Calu3 (cell line): ENCODE measurements around the gene SLC17A7. TPM values are rescaled to one million over a fixed set of nuclear protein-coding genes. Genes with fewer than 3 reads are reported as not detected.

ENCODE experiments used
- BruUV-seq: library from RNA; stranded (reverse); fragments of 400-500 nt; replicated peaks from 2 replicates; lab custom pipeline; 2021; lab: Mats Ljungman, UMichigan
- CTCF ChIA-PET: fragments of 300-600 bp; sonication (Branson Sonifier 250); formaldehyde crosslinking; loops from one replicate; lab custom pipeline; 2022; ENCODE audit warnings: antibody characterized with exemption; lab: Charles Lee
- DNase-seq: peaks from one replicate; pipeline ENCODE4 v3.0.0; 2022
- H3K27ac Mint-ChIP-seq: one replicate; pipeline ENCODE4 v1.8.0; 2022; ENCODE audit warnings: mixed read lengths; ENCODE audit not compliant: unreplicated experiment
- H3K27me3 Mint-ChIP-seq: one replicate; pipeline ENCODE4 v1.8.0; 2022; ENCODE audit warnings: mixed read lengths; ENCODE audit not compliant: unreplicated experiment
- H3K36me3 Mint-ChIP-seq: one replicate; pipeline ENCODE4 v1.8.0; 2022; ENCODE audit warnings: mild to moderate bottlenecking, moderate library complexity, mixed read lengths; ENCODE audit not compliant: insufficient read depth, unreplicated experiment
- H3K4me1 Mint-ChIP-seq: one replicate; pipeline ENCODE4 v1.8.0; 2022; ENCODE audit warnings: mild to moderate bottlenecking, low read depth, mixed read lengths; ENCODE audit not compliant: unreplicated experiment
- H3K4me3 Mint-ChIP-seq: one replicate; pipeline ENCODE4 v1.8.0; 2022; ENCODE audit warnings: mild to moderate bottlenecking, low read depth, moderate library complexity, mixed read lengths; ENCODE audit not compliant: unreplicated experiment
- H3K9me3 Mint-ChIP-seq: one replicate; pipeline ENCODE4 v1.8.0; 2022; ENCODE audit warnings: low read depth, mixed read lengths; ENCODE audit not compliant: unreplicated experiment
- CTCF ChIP-seq: fragments of 200-600 bp; IDR thresholded peaks from one replicate; pipeline ENCODE4 v1.8.0; 2022; ENCODE audit warnings: antibody characterized with exemption; ENCODE audit not compliant: unreplicated experiment
- intact Hi-C: fragments of 100-400 bp; cut with micrococcal nuclease; formaldehyde crosslinking; loops from one replicate; pipeline ENCODE4 v1.10.0; 2022; ENCODE audit not compliant: unreplicated experiment
- total RNA-seq: library from RNA; stranded (reverse); gene quantifications from 2 replicates; pipeline ENCODE4 v1.2.3, GENCODE V29; 2022

SLC17A7 gene
- total RNA-seq, 1 experiment from 2014 or later = not detected

GRCh38 chr19:49472936-49473335 is 31.6 kb upstream of the SLC17A7 start:
- H3K9me3 Mint-ChIP-seq = no peaks in the 10 kb centered on the region
- intact Hi-C loops = no loop called here
- peaks cover 27% of the 10 kb centered on the region for H3K27me3 Mint-ChIP-seq
- no peak for TF ChIP-seq CTCF
- H3K27ac Mint-ChIP-seq = no peak overlapping the region
- H3K4me3 Mint-ChIP-seq = no peak overlapping the region
- CTCF ChIA-PET = interaction anchor here (0.6 to 1.3 kb wide), 2 partner anchors 18 to 874 kb away, joined by 3 to 5 read pairs; no protein-coding TSS in a partner anchor
- H3K4me1 Mint-ChIP-seq = peaks cover 9% of the 10 kb centered on the region
- BruUV-seq = no TSS peak
- peaks cover 7% of the 10 kb centered on the region for H3K36me3 Mint-ChIP-seq
- DNase-seq = no peak

GRCh38 chr19:49470615-49470978 is 29.3 kb upstream of the SLC17A7 start:
- no peaks in the 10 kb centered on the region for H3K9me3 Mint-ChIP-seq
- peaks cover 9% of the 10 kb centered on the region for H3K4me1 Mint-ChIP-seq
- intact Hi-C loops = no loop called here
- no peak for TF ChIP-seq CTCF
- no TSS peak for BruUV-seq
- no peak overlapping the region for H3K4me3 Mint-ChIP-seq
- CTCF ChIA-PET = no interaction called here
- H3K36me3 Mint-ChIP-seq = peaks cover 11% of the 10 kb centered on the region
- no peak overlapping the region for H3K27ac Mint-ChIP-seq
- no peak for DNase-seq
- peaks cover 17% of the 10 kb centered on the region for H3K27me3 Mint-ChIP-seq

DNA sequence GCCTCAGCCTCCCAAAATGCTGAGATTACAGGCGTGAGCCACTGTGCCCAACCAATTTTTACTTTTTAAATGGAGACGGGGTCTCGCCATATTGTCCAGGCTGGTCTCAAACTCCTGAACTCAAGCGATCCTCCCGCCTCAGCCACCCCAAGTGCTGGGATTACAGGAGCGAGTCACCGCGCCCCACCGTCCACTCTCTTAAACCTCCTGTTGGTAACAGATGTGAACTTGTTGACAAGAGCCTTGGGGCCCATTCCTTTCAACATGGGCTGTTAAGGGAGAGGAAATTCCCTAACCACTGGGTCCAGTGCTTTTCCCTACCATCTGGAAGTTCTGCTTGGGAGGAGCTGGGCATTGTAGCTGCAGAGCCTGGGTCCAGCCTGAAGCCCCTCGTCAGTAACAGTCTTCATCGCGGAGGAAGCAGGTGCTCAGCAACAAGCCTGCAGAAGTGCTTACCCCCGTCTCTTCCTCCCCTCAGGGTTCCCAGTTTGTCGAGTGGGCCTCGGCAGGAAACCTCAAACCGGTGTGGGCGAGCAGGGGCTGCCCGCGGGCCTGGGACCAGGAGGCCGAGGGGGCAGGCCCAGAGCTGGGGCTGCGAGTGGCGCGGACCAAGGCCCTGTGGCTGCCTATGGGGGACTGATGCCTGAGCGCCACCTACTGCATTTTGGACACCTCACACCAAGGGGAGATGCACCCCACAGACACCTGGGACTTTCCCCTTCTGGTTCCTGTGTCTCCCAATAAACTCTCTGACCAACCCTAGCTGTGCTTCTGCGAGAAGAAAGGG is 28.7 kb upstream of the SLC17A7 start:
- Mint-ChIP-seq H3K36me3 (peaks cover 13% of the 10 kb centered on the region), H3K9me3 (no peaks in the 10 kb centered on the region), H3K27ac (no peak overlapping the region), H3K4me1 (peaks cover 9% of the 10 kb centered on the region), H3K4me3 (no peak overlapping the region), H3K27me3 (peaks cover 11% of the 10 kb centered on the region)
- no peak for TF ChIP-seq CTCF
- no TSS peak for BruUV-seq
- DNase-seq = no peak
- CTCF ChIA-PET = no interaction called here
- intact Hi-C loops = no loop called here

- no peaks in the 10 kb centered on the region for H3K9me3 Mint-ChIP-seq
- no peak overlapping the region for H3K27ac Mint-ChIP-seq
- peaks cover 9% of the 10 kb centered on the region for H3K36me3 Mint-ChIP-seq
- intact Hi-C loops = no loop called here
- DNase-seq = peak; percentile 32
- H3K4me3 Mint-ChIP-seq = no peak overlapping the region
- TF ChIP-seq CTCF = no peak
- no TSS peak for BruUV-seq
- CTCF ChIA-PET = no interaction called here
- H3K4me1 Mint-ChIP-seq = peaks cover 9% of the 10 kb centered on the region
- H3K27me3 Mint-ChIP-seq = peaks cover under 1% of the 10 kb centered on the region
Measured at GRCh38 chr19:49468746-49469447, 27.6 kb upstream of the SLC17A7 start.
